Lower leg skin (tissue), 3 donors: ENCODE results near the gene VAMP7.

ENCODE experiments used
- CTCF ChIP-seq, 3 donors: fragments of 450-650 bp; IDR thresholded peaks; one replicate each; pipeline ENCODE4 v1.5.1; 2016; ENCODE audit warnings: antibody characterized with exemption in 3 of 3, mild to moderate bottlenecking in 3 of 3, moderate library complexity in 2 of 3
- POLR2A ChIP-seq, 2 donors: fragments of 450-650 bp; IDR thresholded peaks; one replicate each; pipeline ENCODE4 v1.6.1; 2016 to 2017; ENCODE audit warnings: antibody characterized with exemption in 2 of 2, mild to moderate bottlenecking in 1 of 2, moderate library complexity in 1 of 2

GRCh38 chrX:155864655-155865054 is 16.5 kb upstream of the VAMP7 start:
- TF ChIP-seq POLR2A (IDR thresholded peaks at IDR 0.05) = no peak
- TF ChIP-seq CTCF (IDR thresholded peaks at IDR 0.05) = no peak
